SK-N-SH (cell line): ENCODE results near the gene BRWD1.

Source experiments
- CHD2 ChIP-seq: fragments of 150-350 bp; IDR thresholded peaks from 2 replicates; pipeline ENCODE4 v1.6.1; 2018; ENCODE audit warnings: low read length; ENCODE audit not compliant: partially characterized antibody
- EP300 ChIP-seq, 2 experiments: IDR thresholded peaks; 2 replicates each; pipeline versions ENCODE4 v1.4.0 to v1.6.1; 2012; ENCODE audit warnings: borderline replicate concordance in 1 of 2, low read depth in 1 of 2, low read length in 1 of 2
- EZH2phosphoT487 ChIP-seq: fragments of 200-600 bp; sonication (generic); IDR thresholded peaks from 2 replicates; pipeline ENCODE4 v1.6.1; 2017; ENCODE audit warnings: low read depth, mixed run types, mild to moderate bottlenecking, antibody characterized with exemption, moderate library complexity, borderline replicate concordance
- FOXJ3 ChIP-seq: sonication (generic); formaldehyde crosslinking; IDR thresholded peaks from 2 replicates; pipeline ENCODE4 v1.5.1; 2020; ENCODE audit warnings: mild to moderate bottlenecking, missing genetic modification reagents
- GABPA ChIP-seq: IDR thresholded peaks from 2 replicates; pipeline ENCODE4 v1.4.0; 2012; ENCODE audit warnings: low read depth, mild to moderate bottlenecking
- MEF2A ChIP-seq: IDR thresholded peaks from 2 replicates; pipeline ENCODE4 v1.4.0; 2012; ENCODE audit warnings: low read depth, borderline replicate concordance
- NFIC ChIP-seq: IDR thresholded peaks from 2 replicates; pipeline ENCODE4 v1.4.0; 2012; ENCODE audit warnings: borderline replicate concordance
- NRF1 ChIP-seq: IDR thresholded peaks from 2 replicates; pipeline ENCODE4 v1.6.1; 2012; ENCODE audit warnings: low read depth, mild to moderate bottlenecking, low read length
- POLR2AphosphoS5 ChIP-seq: IDR thresholded peaks from 2 replicates; pipeline ENCODE4 v1.6.1; 2012; ENCODE audit warnings: low read depth, low read length
- RFX5 ChIP-seq: IDR thresholded peaks from 2 replicates; pipeline ENCODE4 v1.6.1; 2012; ENCODE audit warnings: mild to moderate bottlenecking, improper control_type of control experiment, low read length
- SIN3A ChIP-seq: IDR thresholded peaks from 2 replicates; pipeline ENCODE4 v1.6.1; 2012; ENCODE audit warnings: low read depth, mild to moderate bottlenecking, low read length, moderate library complexity, borderline replicate concordance
- SMC3 ChIP-seq: IDR thresholded peaks from 2 replicates; pipeline ENCODE4 v1.6.1; 2012; ENCODE audit warnings: low read depth, low read length, improper control_type of control experiment
- TCF12 ChIP-seq: IDR thresholded peaks from 2 replicates; pipeline ENCODE4 v1.4.0; 2012
- TF ChIP-seq, protein P1 (sequence below): fragments of 200-600 bp; sonication (generic); IDR thresholded peaks from 2 replicates; pipeline ENCODE4 v1.6.1; 2017; ENCODE audit warnings: antibody characterized with exemption, mild to moderate bottlenecking, moderate library complexity

DNA sequence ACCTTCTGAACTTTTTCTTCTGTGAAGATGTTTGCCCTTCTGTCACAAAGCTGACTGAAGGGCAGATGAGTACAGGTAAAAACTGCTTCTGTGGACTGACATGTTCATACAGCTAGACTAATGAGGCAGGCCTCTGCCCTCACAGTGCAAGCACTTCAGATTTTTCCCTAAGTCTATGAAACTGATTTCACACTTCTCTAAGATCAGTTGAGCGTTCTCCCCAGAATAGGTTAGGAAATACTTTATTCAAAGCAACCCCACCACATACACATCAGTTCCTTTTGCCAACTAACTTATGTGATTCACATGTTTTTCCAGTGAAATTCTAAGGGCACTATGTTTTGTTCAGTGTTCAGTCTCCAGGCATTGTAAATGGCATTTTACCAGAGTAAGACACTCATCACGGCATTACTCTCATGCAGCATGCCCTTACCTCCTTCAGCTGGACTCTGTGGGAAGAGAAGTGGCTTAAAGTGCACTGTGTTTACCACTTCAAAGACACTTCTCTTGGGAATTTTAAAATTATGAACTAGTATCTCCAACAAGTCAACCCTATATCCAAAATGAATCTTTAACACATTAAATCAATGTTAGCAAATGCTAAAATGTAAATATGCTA, 124.8 kb downstream of the BRWD1 start:
- TF ChIP-seq GABPA (no peak), TCF12 (no peak), CHD2 (no peak), POLR2AphosphoS5 (no peak), NRF1 (no peak), FOXJ3 (no peak), RFX5 (no peak), EP300 (IDR thresholded peaks at IDR 0.05; ENCODE audit: borderline replicate concordance in 1 of 2, low read depth in 1 of 2, low read length in 1 of 2) (no peak), SMC3 (no peak), SIN3A (no peak), MEF2A (no peak), EZH2phosphoT487 (no peak), NFIC (no peak)
- TF ChIP-seq, protein P1, sequence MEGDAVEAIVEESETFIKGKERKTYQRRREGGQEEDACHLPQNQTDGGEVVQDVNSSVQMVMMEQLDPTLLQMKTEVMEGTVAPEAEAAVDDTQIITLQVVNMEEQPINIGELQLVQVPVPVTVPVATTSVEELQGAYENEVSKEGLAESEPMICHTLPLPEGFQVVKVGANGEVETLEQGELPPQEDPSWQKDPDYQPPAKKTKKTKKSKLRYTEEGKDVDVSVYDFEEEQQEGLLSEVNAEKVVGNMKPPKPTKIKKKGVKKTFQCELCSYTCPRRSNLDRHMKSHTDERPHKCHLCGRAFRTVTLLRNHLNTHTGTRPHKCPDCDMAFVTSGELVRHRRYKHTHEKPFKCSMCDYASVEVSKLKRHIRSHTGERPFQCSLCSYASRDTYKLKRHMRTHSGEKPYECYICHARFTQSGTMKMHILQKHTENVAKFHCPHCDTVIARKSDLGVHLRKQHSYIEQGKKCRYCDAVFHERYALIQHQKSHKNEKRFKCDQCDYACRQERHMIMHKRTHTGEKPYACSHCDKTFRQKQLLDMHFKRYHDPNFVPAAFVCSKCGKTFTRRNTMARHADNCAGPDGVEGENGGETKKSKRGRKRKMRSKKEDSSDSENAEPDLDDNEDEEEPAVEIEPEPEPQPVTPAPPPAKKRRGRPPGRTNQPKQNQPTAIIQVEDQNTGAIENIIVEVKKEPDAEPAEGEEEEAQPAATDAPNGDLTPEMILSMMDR: no peak
